Activated gamma-delta T cell treated with Interleukin-2 at 50 U/mL for 16 hours (primary cell): Measurements from ENCODE around the gene PRDM1.

Experiments used
- DNase-seq: peaks from one replicate; pipeline ENCODE4 v3.0.0-alpha.2; 2020

Gene PRDM1

GRCh38 chr6:106072501-106073090, 13.5 kb upstream of the PRDM1 start:
- no peak for DNase-seq

GRCh38 chr6:106074146-106074545, 12.0 kb upstream of the PRDM1 start:
- DNase-seq: no peak

- no peak for DNase-seq
Observed at GRCh38 chr6:106076139-106076538, 10.0 kb upstream of the PRDM1 start.

DNA sequence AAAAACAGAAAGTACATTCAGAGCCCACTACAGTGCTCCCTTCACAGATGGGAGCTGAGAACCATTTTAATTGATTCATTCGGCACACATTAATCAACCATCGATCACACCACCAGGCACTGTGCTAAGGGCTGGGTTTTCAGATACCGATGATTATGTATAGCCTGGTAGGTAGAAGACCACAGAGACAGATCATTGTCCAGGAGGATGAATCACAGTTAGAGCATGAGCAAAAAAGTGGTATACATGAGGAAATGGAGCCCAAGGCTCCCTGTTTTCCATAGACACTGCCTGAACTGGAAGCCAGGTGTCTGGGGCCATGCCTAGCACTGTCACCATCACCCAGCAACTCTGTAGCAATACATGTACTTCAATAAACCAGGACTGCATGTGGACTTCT, 9.0 kb upstream of the PRDM1 start:
- no peak for DNase-seq

DNA sequence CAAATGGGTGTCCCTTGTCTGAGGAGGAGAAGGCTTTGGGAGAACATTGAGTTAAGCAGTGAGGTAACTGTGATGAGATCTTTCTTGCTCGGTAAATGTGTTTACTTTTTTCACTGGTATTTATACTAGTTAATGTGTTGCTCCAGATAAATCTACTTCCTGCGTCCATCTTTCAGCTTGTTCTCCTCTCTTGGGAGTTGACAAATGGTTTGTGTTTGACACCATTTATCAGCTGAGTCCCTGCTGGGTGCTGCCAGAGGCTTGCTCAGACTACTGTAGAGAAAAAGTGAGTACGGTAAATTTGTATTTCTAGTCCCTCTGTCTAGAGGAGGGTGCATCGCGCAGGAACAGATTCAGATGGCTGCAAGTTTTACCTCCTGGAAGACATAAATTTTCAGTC, 8.3 kb upstream of the PRDM1 start:
- no peak for DNase-seq

DNA sequence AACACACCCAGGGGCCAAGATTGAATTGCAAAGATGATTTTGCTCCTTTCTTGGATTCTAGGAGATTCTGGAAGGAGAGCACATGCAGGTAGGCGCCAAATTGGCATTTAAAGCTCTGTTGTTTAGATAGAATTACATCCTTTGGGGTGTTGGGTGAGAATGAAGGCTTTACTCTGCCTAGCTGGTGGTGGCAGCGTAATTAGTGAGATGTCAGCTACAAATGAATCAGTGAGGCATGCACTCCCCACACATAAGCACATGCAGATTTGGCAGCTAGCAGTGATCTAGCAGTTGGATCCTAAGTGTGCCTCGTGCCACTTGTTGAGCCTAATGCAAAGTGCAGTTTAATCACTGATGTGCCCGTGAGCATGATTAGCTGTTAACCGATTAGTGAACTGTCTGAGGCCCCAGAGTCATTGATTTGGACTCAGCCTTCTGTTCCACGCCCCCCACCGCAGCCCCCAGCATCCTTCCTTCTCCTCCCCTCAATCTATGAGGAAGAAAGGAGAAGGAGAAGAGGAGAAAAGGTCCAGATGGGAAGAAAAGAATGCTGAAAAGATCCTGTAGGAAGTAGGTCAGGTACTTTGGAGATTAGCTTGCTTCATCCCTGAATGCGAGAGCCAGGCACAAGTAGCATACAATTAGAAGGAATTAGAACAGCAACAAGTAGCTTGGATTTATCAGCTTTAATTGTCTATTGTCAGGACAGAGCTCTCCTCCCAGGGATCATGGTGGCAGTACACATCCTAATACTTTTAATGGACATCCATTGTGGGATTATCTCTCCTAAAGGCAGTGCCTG, 6.0 kb upstream of the PRDM1 start:
- DNase-seq: no peak

- no peak for DNase-seq
Observed at GRCh38 chr6:106080763-106081095, 5.4 kb upstream of the PRDM1 start.

DNA sequence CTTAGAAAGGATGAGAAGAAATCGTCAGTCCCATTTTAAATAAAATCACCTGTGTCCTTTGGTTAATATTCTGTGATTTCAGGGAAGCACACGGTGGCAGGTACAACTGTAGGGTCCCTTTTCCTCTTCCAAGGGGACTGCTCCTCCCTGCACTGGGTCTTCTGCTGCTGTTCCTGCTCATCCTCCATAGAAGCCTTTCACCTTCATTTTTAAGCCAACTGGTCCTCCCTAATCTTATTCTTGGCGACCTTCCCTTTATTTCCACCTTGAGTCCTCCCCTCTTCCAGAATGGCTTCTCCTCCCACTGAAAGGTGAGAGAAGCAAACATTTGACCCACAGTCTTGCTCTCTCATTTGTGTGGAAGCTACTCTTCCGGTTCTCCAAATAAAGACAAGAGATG, 4.4 kb upstream of the PRDM1 start:
- no peak for DNase-seq

GRCh38 chr6:106082735-106083398, 3.3 kb upstream of the PRDM1 start:
- DNase-seq: no peak

GRCh38 chr6:106083618-106084017, 2.5 kb upstream of the PRDM1 start:
- no peak for DNase-seq

DNA sequence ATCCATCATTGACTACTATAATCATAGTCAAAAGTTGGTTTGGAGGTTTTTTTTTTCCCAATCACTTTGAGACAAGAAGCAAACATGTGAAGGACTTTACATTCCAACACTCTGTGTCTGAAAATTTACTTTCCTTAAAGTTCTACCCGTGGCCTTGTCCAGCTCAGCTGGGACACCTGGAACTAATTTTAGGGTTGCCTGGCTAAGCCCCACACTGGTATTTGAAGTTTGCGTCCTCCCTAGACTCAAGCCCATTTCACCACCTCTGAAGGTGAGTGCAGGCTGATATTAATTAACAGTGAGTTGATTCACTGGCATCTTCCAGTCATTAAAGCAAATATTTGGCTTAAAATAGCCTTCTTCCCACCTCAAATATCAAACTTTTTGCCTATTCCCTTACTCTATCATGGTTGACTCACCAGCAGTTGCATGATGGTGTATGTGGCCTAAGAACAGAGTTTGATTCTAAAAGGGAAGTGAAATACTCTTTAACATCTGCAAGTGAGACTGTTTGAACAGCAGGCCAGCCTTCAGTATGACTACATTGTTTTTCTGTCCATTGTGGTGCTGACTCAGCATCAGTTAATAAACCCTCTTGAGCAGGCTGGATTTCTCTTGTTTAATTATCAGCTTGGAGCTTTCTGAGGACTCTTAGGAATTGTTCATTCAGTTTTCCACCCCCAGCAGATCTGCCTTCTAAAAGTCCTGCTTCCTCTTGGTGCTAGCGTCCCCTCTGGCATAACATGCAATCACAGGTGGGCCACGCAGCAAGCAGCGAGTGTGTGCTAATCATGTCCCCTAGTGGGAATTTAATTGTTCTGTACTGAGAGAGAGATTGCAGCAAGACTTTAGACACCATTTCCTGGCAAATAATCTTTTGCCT, 1.8 kb upstream of the PRDM1 start:
- no peak for DNase-seq

GRCh38 chr6:106084989-106085691, 996 bp upstream of the PRDM1 start:
- DNase-seq: no peak

DNA sequence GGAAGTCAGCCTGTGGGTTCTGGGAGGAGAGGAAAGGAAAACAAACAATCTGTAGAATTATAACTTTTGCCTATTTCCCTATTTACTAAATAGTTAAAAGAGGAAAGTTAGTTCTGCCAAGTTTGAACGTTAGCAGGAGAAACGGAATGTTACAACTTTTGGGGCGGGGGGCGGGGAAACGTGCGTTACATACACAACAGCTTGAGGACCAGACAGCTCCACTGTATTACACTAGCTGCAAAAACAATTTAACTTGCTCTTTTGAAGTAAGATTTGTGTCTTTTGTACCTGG, 498 bp upstream of the PRDM1 start:
- no peak for DNase-seq

- DNase-seq: no peak
Observed at GRCh38 chr6:106086814-106087175, 659 bp downstream of the PRDM1 start.

GRCh38 chr6:106087548-106088325, 1.6 kb downstream of the PRDM1 start:
- DNase-seq: no peak

- DNase-seq: no peak
Observed at GRCh38 chr6:106090001-106090400, 3.9 kb downstream of the PRDM1 start.

DNA sequence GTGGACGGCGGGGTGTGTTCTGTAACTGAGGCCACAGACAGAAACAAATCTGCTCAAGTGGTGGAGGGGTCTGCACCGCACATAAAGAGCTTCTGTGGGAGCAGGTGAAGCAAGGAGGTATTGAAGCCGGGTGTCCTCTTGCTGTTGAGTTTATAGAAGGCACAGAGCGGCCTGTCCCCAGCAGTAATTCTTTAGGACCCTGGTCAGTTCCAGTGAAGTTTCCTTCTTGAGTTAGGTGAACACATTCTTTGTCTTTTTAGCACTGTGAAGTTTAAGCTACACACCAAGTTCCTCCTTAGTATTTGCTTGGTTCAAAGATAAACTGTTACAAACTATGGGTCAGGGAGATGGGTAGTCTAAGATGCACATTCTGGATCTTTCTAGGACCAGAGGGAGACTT, 6.1 kb downstream of the PRDM1 start:
- DNase-seq: no peak

DNA sequence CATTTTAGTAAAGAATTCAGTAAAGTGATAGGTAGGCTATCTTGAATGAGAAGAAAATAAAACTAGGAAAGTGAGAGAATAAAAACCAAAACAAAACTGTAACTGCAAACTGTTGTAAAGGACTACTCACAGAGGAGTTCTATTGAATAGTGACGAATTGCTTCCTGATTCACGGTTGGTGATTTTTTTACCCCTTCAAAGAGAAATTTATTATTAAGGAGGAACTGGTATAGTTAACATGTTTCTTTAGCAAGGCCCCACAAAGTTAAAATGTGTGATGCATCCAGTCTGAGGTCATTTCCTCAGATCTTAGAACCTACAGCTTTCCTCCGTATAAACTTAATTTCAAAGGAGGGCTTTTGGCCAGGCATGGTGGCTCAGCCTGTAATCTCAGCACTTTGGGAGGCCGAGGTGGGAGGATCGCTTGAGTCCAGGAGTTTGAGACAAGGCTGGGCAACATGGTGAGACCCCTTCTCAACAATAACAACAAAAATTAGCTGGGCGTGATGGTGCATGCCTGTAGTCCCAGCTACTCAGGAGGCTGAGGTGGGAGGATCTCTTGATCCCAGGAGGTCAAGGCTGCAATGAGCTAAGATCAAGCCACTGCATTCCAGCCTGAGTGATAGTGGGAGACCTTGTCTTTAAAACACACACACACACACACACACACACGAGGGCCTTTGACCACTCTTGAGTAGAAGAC, 8.3 kb downstream of the PRDM1 start:
- DNase-seq: no peak

DNA sequence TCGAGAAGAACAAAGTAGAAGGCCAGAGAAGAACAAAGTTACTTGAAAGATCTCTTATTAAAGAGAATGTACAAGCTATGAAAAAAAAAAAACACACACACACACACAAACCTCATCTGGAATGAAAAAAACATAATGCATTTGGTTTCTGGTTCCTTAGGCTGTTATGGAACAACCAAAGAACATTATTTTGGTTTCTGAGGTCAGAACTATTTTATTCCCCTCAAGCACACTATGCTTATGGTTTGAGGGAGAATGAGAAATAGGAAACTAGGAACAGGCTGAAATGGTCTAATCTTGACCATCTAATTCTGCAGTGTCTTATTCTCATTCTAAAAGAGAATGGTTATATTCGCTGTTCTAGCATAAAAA, 8.8 kb downstream of the PRDM1 start:
- DNase-seq: no peak

DNA sequence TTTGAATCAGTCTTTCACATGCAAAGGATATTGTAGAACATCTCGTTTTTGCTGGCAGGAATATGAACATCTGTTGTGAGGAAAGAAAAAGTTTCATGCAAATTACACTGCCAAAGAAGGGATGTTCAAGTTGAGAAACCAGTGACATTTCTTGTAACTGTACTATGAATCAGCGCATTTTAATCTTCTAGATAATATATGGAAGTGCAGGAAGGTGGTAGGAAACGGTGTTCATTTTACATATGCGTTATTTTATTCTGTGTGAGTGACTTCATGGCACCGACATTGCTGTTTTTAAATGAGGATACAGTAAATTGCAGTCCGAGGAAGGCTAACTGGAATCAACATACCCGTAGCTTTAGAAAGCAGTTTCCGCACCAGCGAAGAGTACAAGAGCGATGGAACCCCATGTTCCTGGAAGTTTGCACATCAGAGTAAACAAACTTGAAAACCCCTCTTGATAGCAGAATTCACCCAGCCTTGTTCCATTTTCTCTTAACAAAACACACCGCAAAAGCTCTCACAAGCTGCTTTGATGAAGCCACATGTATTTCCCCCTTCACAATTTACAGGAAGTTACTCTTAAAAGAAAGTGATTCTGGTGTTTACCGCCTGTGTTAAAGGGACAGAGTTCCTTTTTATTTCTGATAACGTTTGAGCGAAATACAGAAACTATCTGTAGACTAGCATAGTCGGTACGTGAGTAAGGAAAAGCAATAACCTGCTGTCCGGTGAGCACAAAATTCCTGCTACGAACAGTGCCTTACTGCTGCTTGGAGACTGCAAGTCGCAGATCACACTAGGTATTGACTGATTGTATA, 11.5 kb downstream of the PRDM1 start:
- peak; percentile 42 for DNase-seq
